Activated T-helper 9 cell treated with anti-CD3 and anti-CD28 coated beads, Interleukin-2, amount 50 U/mL, for 16 hours (primary cell): ENCODE measurements around the gene CFAP97D2.
"Not testable (repeated sequence)": the region's sequence is repeated elsewhere in the genome, so short reads cannot be mapped to it uniquely, and the experiment has no call there.

ENCODE experiments used
- DNase-seq: peaks from one replicate; pipeline ENCODE4 v3.0.0-alpha.2; 2020; ENCODE audit warnings: low read depth

The CFAP97D2 gene

GRCh38 chr13:114158869-114159666, 20.0 kb upstream of the CFAP97D2 start:
- not testable (repeated sequence) for DNase-seq

GRCh38 chr13:114161028-114161556, 18.0 kb upstream of the CFAP97D2 start:
- no peak for DNase-seq

- no peak for DNase-seq
Observed at GRCh38 chr13:114161644-114162532, 17.2 kb upstream of the CFAP97D2 start.

- no peak for DNase-seq
Observed at GRCh38 chr13:114162533-114162922, 16.5 kb upstream of the CFAP97D2 start.

GRCh38 chr13:114164053-114164452, 15.0 kb upstream of the CFAP97D2 start:
- DNase-seq, result no peak

GRCh38 chr13:114164681-114165429, 14.2 kb upstream of the CFAP97D2 start:
- no peak for DNase-seq

GRCh38 chr13:114166381-114167131, 12.5 kb upstream of the CFAP97D2 start:
- no peak for DNase-seq

GRCh38 chr13:114167426-114167825, 11.6 kb upstream of the CFAP97D2 start:
- DNase-seq, result no peak

GRCh38 chr13:114167885-114168284, 11.2 kb upstream of the CFAP97D2 start:
- no peak for DNase-seq

GRCh38 chr13:114173272-114173671, 5.8 kb upstream of the CFAP97D2 start:
- DNase-seq, result no peak

- no peak for DNase-seq
Observed at GRCh38 chr13:114173745-114174144, 5.3 kb upstream of the CFAP97D2 start.

- no peak for DNase-seq
Observed at GRCh38 chr13:114174529-114174961, 4.5 kb upstream of the CFAP97D2 start.

GRCh38 chr13:114176359-114176902, 2.6 kb upstream of the CFAP97D2 start:
- not testable (repeated sequence) for DNase-seq

GRCh38 chr13:114177245-114178010, 1.6 kb upstream of the CFAP97D2 start:
- no peak for DNase-seq

- DNase-seq, result no peak
Observed at GRCh38 chr13:114185182-114185971, 6.3 kb downstream of the CFAP97D2 start.

GRCh38 chr13:114194853-114195252, 15.8 kb downstream of the CFAP97D2 start:
- no peak for DNase-seq

GRCh38 chr13:114196629-114197028, 17.6 kb downstream of the CFAP97D2 start:
- no peak for DNase-seq

- no peak for DNase-seq
Observed at GRCh38 chr13:114198556-114198955, 19.5 kb downstream of the CFAP97D2 start.

GRCh38 chr13:114199526-114199925, 20.5 kb downstream of the CFAP97D2 start:
- DNase-seq, result not testable (repeated sequence)
